Activated CD8-positive, alpha-beta memory T cell treated with anti-CD3 and anti-CD28 coated beads for 36 hours (primary cell): ENCODE data around the gene MED25. TPM values are rescaled to one million over a fixed set of nuclear protein-coding genes. Genes with fewer than 3 reads are reported as not detected.

Experiments
- CTCF ChIA-PET: fragments of 350-600 bp; sonication (Branson Sonifier 250); formaldehyde crosslinking; loops from one replicate; lab custom pipeline; 2021; ENCODE audit warnings: antibody characterized with exemption; lab: Charles Lee
- POLR2A ChIA-PET: fragments of 350-600 bp; sonication (Branson Sonifier 250); formaldehyde crosslinking; loops from one replicate; lab custom pipeline; 2021; ENCODE audit warnings: antibody characterized with exemption; lab: Charles Lee
- total RNA-seq, 2 experiments: library from RNA; stranded (reverse); gene quantifications; one replicate each; pipeline ENCODE4 v1.2.3, GENCODE V29; 2021

The MED25 gene
- total RNA-seq, 2 experiments from 2014 or later, result 44.8 to 48.2 TPM

- ChIA-PET POLR2A (interaction anchor here (0.6 to 1.8 kb wide), 6 partner anchors 13 to 79 kb away, joined by 3 to 13 read pairs (median 4); partner anchors contain the start of gene PNKP), CTCF (interaction anchor here (1.0 to 1.5 kb wide), 7 partner anchors 13 to 348 kb away, joined by 3 to 4 read pairs (median 3); partner anchors contain the start of genes ATF5 and NUP62)
Observed at GRCh38 chr19:49850487-49851342, 32.6 kb downstream of the MED25 start, which contains the start of gene PTOV1. Gene PTOV1, plus strand, starts transcription at chr19:49851159.

GRCh38 chr19:49851456-49852259 lies 33.6 kb downstream of the MED25 start:
- POLR2A ChIA-PET, result interaction anchor here (0.8 to 2.4 kb wide), 4 partner anchors 12 to 18 kb away, joined by 3 to 10 read pairs (median 6); partner anchors contain the start of gene PNKP
- CTCF ChIA-PET, result interaction anchor here (0.6 to 1.0 kb wide), 2 partner anchors 17 to 131 kb away, joined by 3 read pairs; no protein-coding TSS in a partner anchor

GRCh38 chr19:49852631-49853126 lies 34.6 kb downstream of the MED25 start:
- CTCF ChIA-PET, result interaction anchor here (0.6 to 0.7 kb wide), 4 partner anchors 17 to 743 kb away, joined by 3 to 4 read pairs (median 4); no protein-coding TSS in a partner anchor
- POLR2A ChIA-PET, result interaction anchor here (0.7 to 2.4 kb wide), 3 partner anchors 11 to 250 kb away, joined by 3 to 10 read pairs (median 4); no protein-coding TSS in a partner anchor

- POLR2A ChIA-PET, result interaction anchor here (0.6 to 2.4 kb wide), 5 partner anchors 10 to 655 kb away, joined by 3 to 10 read pairs (median 3); no protein-coding TSS in a partner anchor
- CTCF ChIA-PET, result interaction anchor here (0.7 kb wide), 1 partner anchor 68 kb away, joined by 5 read pairs; no protein-coding TSS in a partner anchor
Observed at GRCh38 chr19:49853852-49854377, 35.8 kb downstream of the MED25 start.

GRCh38 chr19:49854378-49855263 lies 36.5 kb downstream of the MED25 start:
- ChIA-PET CTCF (no interaction called here), POLR2A (interaction anchor here (0.7 to 2.4 kb wide), 3 partner anchors 9 to 15 kb away, joined by 3 to 10 read pairs (median 3); no protein-coding TSS in a partner anchor)

GRCh38 chr19:49855277-49855675 lies 37.2 kb downstream of the MED25 start:
- POLR2A ChIA-PET, result no interaction called here
- CTCF ChIA-PET, result no interaction called here

GRCh38 chr19:49855676-49856573 lies 37.8 kb downstream of the MED25 start:
- ChIA-PET CTCF (no interaction called here), POLR2A (no interaction called here)

- CTCF ChIA-PET, result no interaction called here
- POLR2A ChIA-PET, result no interaction called here
Observed at GRCh38 chr19:49856574-49857021, 38.5 kb downstream of the MED25 start.

GRCh38 chr19:49857061-49857837 lies 39.2 kb downstream of the MED25 start:
- CTCF ChIA-PET, result no interaction called here
- POLR2A ChIA-PET, result no interaction called here

- ChIA-PET POLR2A (no interaction called here), CTCF (no interaction called here)
Observed at GRCh38 chr19:49857838-49858087, 39.7 kb downstream of the MED25 start.

GRCh38 chr19:49858088-49858985 lies 40.2 kb downstream of the MED25 start:
- CTCF ChIA-PET, result no interaction called here
- POLR2A ChIA-PET, result interaction anchor here (0.6 kb wide), 2 partner anchors 136 to 489 kb away, joined by 3 to 10 read pairs; no protein-coding TSS in a partner anchor

- POLR2A ChIA-PET, result no interaction called here
- CTCF ChIA-PET, result no interaction called here
Observed at GRCh38 chr19:49859682-49860335, 41.7 kb downstream of the MED25 start.

GRCh38 chr19:49860336-49861102 lies 42.4 kb downstream of the MED25 start:
- POLR2A ChIA-PET, result no interaction called here
- CTCF ChIA-PET, result no interaction called here

GRCh38 chr19:49861107-49861506 lies 43.0 kb downstream of the MED25 start:
- ChIA-PET POLR2A (no interaction called here), CTCF (no interaction called here)
